Heart left ventricle (tissue), 16 donors: ENCODE results near the gene TIMM8A. TPM values are rescaled to one million over a fixed set of nuclear protein-coding genes. Genes with fewer than 3 reads are reported as not detected.
A peak's percentile ranks its signal among the peaks of the same experiment; 100 is the strongest.

Source experiments
- ATAC-seq, 4 donors: fragments of 200-7000 bp; cut with Tn5 transposase; one replicate each; pipeline ENCODE4 v1.9.1; 2020 to 2022; ENCODE audit warnings: moderate library complexity in 4 of 4, mild to moderate bottlenecking in 3 of 4, moderate number of reproducible peaks in 1 of 4
- DNase-seq, 5 donors: peaks; one replicate each; pipeline ENCODE4 v3.0.0-alpha.2; 2020
- H3K27ac ChIP-seq, 12 donors: fragments of 200-600 bp; sonication (generic) in 4 of 12; one replicate each; pipeline versions ENCODE4 v1.5.0 to v1.8.0; 2016 to 2022; ENCODE audit warnings: mild to moderate bottlenecking in 2 of 12
- H3K27me3 ChIP-seq, 9 donors: fragments of 200-600 bp; sonication (generic) in 2 of 9; one replicate each; pipeline versions ENCODE4 v1.5.1 to v1.8.0; 2016 to 2022; ENCODE audit warnings: mild to moderate bottlenecking in 3 of 9
- H3K36me3 ChIP-seq, 9 donors: fragments of 200-600 bp; sonication (generic) in 2 of 9; one replicate each; pipeline versions ENCODE4 v1.5.0 to v1.8.0; 2018 to 2022; ENCODE audit warnings: mild to moderate bottlenecking in 2 of 9
- H3K4me1 ChIP-seq, 12 donors: fragments of 200-600 bp; sonication (generic) in 4 of 12; one replicate each; pipeline versions ENCODE4 v1.5.0 to v1.8.0; 2016 to 2022; ENCODE audit warnings: mild to moderate bottlenecking in 3 of 12
- H3K4me3 ChIP-seq, 12 donors: fragments of 200-600 bp; sonication (generic) in 4 of 12; one replicate each; pipeline versions ENCODE4 v1.5.0 to v1.8.0; 2017 to 2022; ENCODE audit warnings: mild to moderate bottlenecking in 9 of 12, moderate library complexity in 4 of 12
- H3K9me3 ChIP-seq, 12 donors: fragments of 200-600 bp; sonication (generic) in 4 of 12; one replicate each; pipeline versions ENCODE4 v1.5.0 to v1.8.0; 2016 to 2022; ENCODE audit warnings: mild to moderate bottlenecking in 1 of 12
- POLR2A ChIP-seq, 2 donors: fragments of 450-650 bp; IDR thresholded peaks; one replicate each; pipeline ENCODE4 v1.6.1; 2017; ENCODE audit warnings: antibody characterized with exemption in 2 of 2, mild to moderate bottlenecking in 2 of 2, moderate library complexity in 2 of 2
- WGBS, 4 donors: extraction: QIAGEN DNeasy Blood & Tissue Kit in 2 of 4; methylation state at CpG; one replicate each; pipeline versions ENCODE4 v1.1.5 to v1.1.7; 2013 to 2018; 5-methylcytosine and 5-hydroxymethylcytosine counted together
- intact Hi-C, 10 donors: fragments of 100-400 bp; cut with DNase I; formaldehyde crosslinking; loops; one replicate each; pipeline versions ENCODE4 v1.11.1 to v1.14.2; 2022
- polyA plus RNA-seq, 2 donors: library from polyadenylated mRNA; stranded (reverse); fragments of 200-250 nt; gene quantifications; one replicate each; pipeline ENCODE4 v1.2.3, GENCODE V29; 2013
- total RNA-seq, 9 donors: library from RNA; depleted of rRNA in 2 of 9; stranded (reverse); fragments of >200 nt in 2 of 9; fragmentation: NEBNext Ultra II Directional in 3 of 9; extraction: Animal tissue kit (Norgen Biotek cat#: 25700) in 3 of 9; gene quantifications; one replicate each; pipeline versions ENCODE4 v1.1.0 to v1.2.4, GENCODE V29; 2016 to 2023
- TF ChIP-seq, protein P1 (sequence below), 12 donors: fragments of 200-600 bp; sonication (generic) in 4 of 12; IDR thresholded peaks; one replicate each; pipeline versions ENCODE4 v1.5.0 to v1.8.0; 2018 to 2022; ENCODE audit warnings: antibody characterized with exemption in 12 of 12, mild to moderate bottlenecking in 5 of 12
- donor health status: ischemic (EF 13 %, LVEDD 7.1; RV severe dilation, severe dysfunction).
- donor health status: healthy with polysubstance abuse.
- donor health status: DM: no; HTN: yes; CAD: no.
- donor health status: DM: no; HTN: no; CAD: no.
- donor health status: ischemic (EF 25% LVEDD 6.9; RV normal size, moderate dysfunction).
- donor health status: ischemic (EF 25% LVEDD 5.7; RV mildly dilated, moderate dysfunction).
- donor health status: healthy.
- donor health status: DM: yes; HTN: yes; CAD: no.
- donor health status: ischemic (EF 35%, LVEDD 5.7; RV mildly dilated, moderate dysfunction).
- donor health status: nonischemic (EF 11% LVEDD 7.7; RV severe dilation, severe dysfunction).
- donor health status: DM: yes; HTN: yes; CAD: no.
- donor health status: PGD.
- donor health status: ischemic (EF 29% LVEDD 5.4; RV normal size, mild dysfunction).
- donor health status: nonischemic (EF 23%, LVEDD 6.1; RV moderate dilation, normal function).

The TIMM8A gene
- total and polyA plus RNA-seq, 11 donors = 2.9 to 29.4 (median 17.5) TPM

DNA sequence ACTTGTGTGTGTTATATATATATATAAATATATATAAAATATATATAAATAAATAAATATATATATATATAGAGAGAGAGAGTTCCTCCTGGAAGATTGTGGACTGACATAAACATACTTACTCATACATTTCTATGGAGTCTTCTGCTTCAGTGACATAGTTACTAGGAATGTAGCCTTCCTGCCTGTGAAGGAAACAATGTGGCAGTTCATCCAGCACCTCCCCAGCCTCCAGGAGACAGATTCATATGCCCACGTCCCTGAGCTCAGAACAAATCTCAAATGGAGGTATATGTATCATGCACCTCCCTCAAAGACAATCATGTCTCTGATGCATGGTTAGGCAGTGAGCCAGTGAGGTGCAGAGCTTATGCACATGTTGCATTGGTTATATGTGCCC lies 11.4 kb upstream of the TIMM8A start:
- intact Hi-C loops = no loop called here
- TF ChIP-seq, protein P1, sequence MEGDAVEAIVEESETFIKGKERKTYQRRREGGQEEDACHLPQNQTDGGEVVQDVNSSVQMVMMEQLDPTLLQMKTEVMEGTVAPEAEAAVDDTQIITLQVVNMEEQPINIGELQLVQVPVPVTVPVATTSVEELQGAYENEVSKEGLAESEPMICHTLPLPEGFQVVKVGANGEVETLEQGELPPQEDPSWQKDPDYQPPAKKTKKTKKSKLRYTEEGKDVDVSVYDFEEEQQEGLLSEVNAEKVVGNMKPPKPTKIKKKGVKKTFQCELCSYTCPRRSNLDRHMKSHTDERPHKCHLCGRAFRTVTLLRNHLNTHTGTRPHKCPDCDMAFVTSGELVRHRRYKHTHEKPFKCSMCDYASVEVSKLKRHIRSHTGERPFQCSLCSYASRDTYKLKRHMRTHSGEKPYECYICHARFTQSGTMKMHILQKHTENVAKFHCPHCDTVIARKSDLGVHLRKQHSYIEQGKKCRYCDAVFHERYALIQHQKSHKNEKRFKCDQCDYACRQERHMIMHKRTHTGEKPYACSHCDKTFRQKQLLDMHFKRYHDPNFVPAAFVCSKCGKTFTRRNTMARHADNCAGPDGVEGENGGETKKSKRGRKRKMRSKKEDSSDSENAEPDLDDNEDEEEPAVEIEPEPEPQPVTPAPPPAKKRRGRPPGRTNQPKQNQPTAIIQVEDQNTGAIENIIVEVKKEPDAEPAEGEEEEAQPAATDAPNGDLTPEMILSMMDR (IDR thresholded peaks at IDR 0.05) = no peak
- no peak for TF ChIP-seq POLR2A (IDR thresholded peaks at IDR 0.05)
- no peaks in the 10 kb centered on the region for H3K4me1 ChIP-seq
- no peak overlapping the region for H3K4me3 ChIP-seq
- no peak overlapping the region for H3K27ac ChIP-seq
- 31 to 55% (median 46%) methylated on average over 1 of the region's 1 CpG for WGBS, 4 donors
- no peaks in the 10 kb centered on the region for H3K36me3 ChIP-seq
- ATAC-seq (no peak), DNase-seq (no peak)
- peaks cover 0 to 8% (median 0%) of the 10 kb centered on the region in 9 donors for H3K27me3 ChIP-seq
- no peaks in the 10 kb centered on the region for H3K9me3 ChIP-seq

DNA sequence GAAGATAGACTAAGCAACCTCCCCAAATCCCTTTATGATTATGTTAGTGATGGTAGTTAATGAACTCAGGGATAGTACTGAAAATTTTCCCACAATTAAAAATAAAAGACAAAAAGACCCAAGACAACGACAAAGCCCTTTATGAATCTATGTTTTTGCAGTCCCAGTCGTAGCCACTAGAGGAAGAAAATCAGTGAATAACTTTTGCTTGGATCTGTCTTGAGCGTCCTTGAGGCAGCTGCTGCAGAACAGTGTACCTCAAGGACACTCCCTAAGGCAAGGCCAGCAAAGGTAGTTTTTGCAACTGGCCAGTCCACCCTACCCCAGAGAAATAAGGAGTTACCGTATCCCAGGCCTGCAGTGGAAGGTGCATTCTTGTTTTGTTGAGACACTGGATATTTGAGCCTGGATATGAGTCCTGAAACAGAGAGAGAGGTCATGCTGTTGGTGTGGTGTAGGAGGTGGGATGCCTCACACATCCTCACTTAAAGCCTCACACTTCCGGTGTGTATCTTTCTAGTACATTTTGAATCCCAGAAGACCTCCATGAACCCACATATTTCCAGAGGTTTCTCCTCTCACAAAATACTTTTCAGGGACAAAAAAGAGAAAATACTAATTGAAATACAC lies 8.7 kb upstream of the TIMM8A start:
- Histone ChIP-seq H3K4me1 (no peaks in the 10 kb centered on the region), H3K36me3 (peaks cover 0 to 5% (median 0%) of the 10 kb centered on the region in 9 donors), H3K9me3 (no peaks in the 10 kb centered on the region), H3K27me3 (peaks cover 0 to 7% (median 0%) of the 10 kb centered on the region in 9 donors), H3K27ac (no peak overlapping the region), H3K4me3 (no peak overlapping the region)
- no peak for ATAC-seq
- TF ChIP-seq, protein P1 (IDR thresholded peaks at IDR 0.05) = peak in 5 of 12 donors; percentile 8 to 32 (median 14)
- no peak for TF ChIP-seq POLR2A (IDR thresholded peaks at IDR 0.05)
- DNase-seq = no peak
- intact Hi-C loops = no loop called here
- WGBS, 4 donors = 40 to 50% (median 49%) methylated on average over 5 of the region's 5 CpGs

DNA sequence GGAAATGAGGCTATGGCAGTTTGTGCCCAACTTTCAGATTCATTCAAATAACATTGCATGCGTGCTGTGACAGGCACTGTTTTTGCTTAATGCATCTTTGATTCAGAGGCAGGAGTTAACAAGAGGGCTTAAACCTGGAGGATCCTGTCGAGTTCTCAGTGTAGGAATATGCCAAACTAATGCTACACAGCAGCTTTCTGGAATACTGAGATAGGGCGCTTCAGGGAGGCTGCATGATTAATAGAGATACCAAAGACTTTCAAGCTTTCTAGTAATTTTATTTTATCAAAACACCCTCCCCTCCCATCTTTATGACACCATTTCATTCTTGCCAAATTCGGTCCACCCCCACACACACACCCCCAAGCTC lies 636 bp upstream of the TIMM8A start:
- Histone ChIP-seq H3K36me3 (peaks cover 0 to 11% (median 5%) of the 10 kb centered on the region in 9 donors), H3K9me3 (peaks cover 0 to 6% (median 0%) of the 10 kb centered on the region in 12 donors), H3K27me3 (peaks cover 0 to 6% (median 0%) of the 10 kb centered on the region in 9 donors), H3K27ac (peak overlapping the region in 8 of 12 donors; percentile 80 to 94 (median 89)), H3K4me1 (peaks cover 0 to 7% (median 0%) of the 10 kb centered on the region in 12 donors), H3K4me3 (peak overlapping the region; percentile 41 to 98 (median 70))
- intact Hi-C loops = no loop called here
- 30 to 37% (median 36%) methylated on average over 4 of the region's 4 CpGs for WGBS, 4 donors
- DNase-seq (no peak), ATAC-seq (no peak)
- TF ChIP-seq, protein P1 (IDR thresholded peaks at IDR 0.05) = no peak
- TF ChIP-seq POLR2A (IDR thresholded peaks at IDR 0.05) = no peak

DNA sequence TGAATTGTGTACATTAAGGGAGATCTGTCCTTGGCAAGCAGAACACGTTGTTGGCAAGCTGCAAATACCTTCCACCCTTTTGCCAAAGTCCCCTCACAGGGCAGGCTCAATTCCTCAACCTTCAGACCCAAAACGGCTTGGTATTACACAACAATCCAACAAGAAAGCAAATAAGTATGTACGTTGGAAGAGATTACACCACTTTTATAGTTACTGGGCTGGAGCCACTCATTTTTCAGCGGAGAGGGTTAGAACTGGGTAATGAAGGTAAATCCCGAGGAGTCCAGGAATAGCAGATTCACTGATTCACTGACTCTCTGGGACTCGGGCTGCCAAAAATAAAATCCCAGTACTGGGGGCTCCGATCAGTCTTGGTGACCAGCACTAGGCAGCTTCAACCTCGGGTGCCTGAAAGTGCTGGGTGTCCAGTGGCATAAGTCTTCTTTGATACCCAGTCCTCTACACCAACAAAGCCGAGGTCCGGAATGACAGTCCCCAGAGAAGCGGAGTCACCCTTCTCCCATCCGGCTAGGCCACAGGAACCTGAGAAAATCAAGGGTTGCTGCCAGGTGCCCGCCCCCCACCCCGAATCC lies 587 bp downstream of the TIMM8A start:
- ATAC-seq = peak; percentile 26 to 49 (median 40)

More for the DNA sequence above, 587 bp downstream of the TIMM8A start:
- WGBS, 4 donors = 1 to 46% (median 21%) methylated on average over 13 to 14 of the region's 14 CpGs
- H3K27me3 ChIP-seq = no peaks in the 10 kb centered on the region
- peak overlapping the region in 11 of 12 donors; percentile 80 to 94 (median 89) for H3K27ac ChIP-seq
- peaks cover 0 to 13% (median 3%) of the 10 kb centered on the region in 9 donors for H3K36me3 ChIP-seq
- intact Hi-C loops = no loop called here
- peaks cover 0 to 6% (median 0%) of the 10 kb centered on the region in 12 donors for H3K9me3 ChIP-seq
- peak overlapping the region; percentile 41 to 98 (median 70) for H3K4me3 ChIP-seq
- peak in 1 of 5 donors; percentile 18 for DNase-seq
- H3K4me1 ChIP-seq = peaks cover 0 to 7% (median 0%) of the 10 kb centered on the region in 12 donors
- TF ChIP-seq, protein P1 (IDR thresholded peaks at IDR 0.05) = no peak
- no peak for TF ChIP-seq POLR2A (IDR thresholded peaks at IDR 0.05)
